ENCODE measurements around the gene GAGE12H.
"Not testable (repeated sequence)": the region's sequence is repeated elsewhere in the genome, so short reads cannot be mapped to it uniquely, and the experiment has no call there.

The GAGE12H gene

GRCh38 chrX:49579649-49580048, at the start of gene GAGE12H:
Gene GAGE12H (plus strand): TSS chrX:49579949. CDS start chrX:49581104, 1,155 bp downstream.
- not testable (repeated sequence) for DNase-seq (ENCODE audit: low spot score)

GRCh38 chrX:49531877-49532276, 47.9 kb upstream of the GAGE12H start, which contains the start of gene GAGE12C:
Gene GAGE12C (plus strand): TSS chrX:49532177. CDS start chrX:49533332, 1,155 bp downstream.
- not testable (repeated sequence) for DNase-seq (ENCODE audit: low spot score)

- not testable (repeated sequence) for DNase-seq (ENCODE audit: low spot score)
These were observed 38.3 kb upstream of the GAGE12H start, which contains the start of gene GAGE12D for GRCh38 chrX:49541433-49541832. Gene GAGE12D (plus strand): TSS chrX:49541733. CDS start chrX:49542888, 1,155 bp downstream.

GRCh38 chrX:49550989-49551388, 28.8 kb upstream of the GAGE12H start, which contains the start of gene GAGE12E:
Gene GAGE12E (plus strand): TSS chrX:49551289. CDS start chrX:49552444, 1,155 bp downstream.
- not testable (repeated sequence) for DNase-seq (ENCODE audit: low spot score)

- DNase-seq (ENCODE audit: low spot score), result not testable (repeated sequence)
These were observed 19.2 kb upstream of the GAGE12H start, which contains the start of gene GAGE12F for GRCh38 chrX:49560542-49560941. Gene GAGE12F (plus strand): TSS chrX:49560842. CDS start chrX:49561997, 1,155 bp downstream.

GRCh38 chrX:49568728-49569127, 11.0 kb upstream of the GAGE12H start:
- DNase-seq (ENCODE audit: low spot score), result not testable (repeated sequence)

- DNase-seq (ENCODE audit: low spot score), result not testable (repeated sequence)
These were observed 10.6 kb upstream of the GAGE12H start for GRCh38 chrX:49569152-49569551.

GRCh38 chrX:49570100-49570499, 9.6 kb upstream of the GAGE12H start, which contains the start of gene GAGE12G:
Gene GAGE12G (plus strand): TSS chrX:49570400. CDS start chrX:49571555, 1,155 bp downstream.
- not testable (repeated sequence) for DNase-seq (ENCODE audit: low spot score)

- not testable (repeated sequence) for DNase-seq (ENCODE audit: low spot score)
These were observed 9.4 kb downstream of the GAGE12H start, which contains the start of gene GAGE2A for GRCh38 chrX:49589196-49589595. Gene GAGE2A (plus strand): TSS chrX:49589496. CDS start chrX:49590651, 1,155 bp downstream.

- not testable (repeated sequence) for DNase-seq (ENCODE audit: low spot score)
These were observed 10.2 kb downstream of the GAGE12H start for GRCh38 chrX:49589769-49590478.

- DNase-seq (ENCODE audit: low spot score), result not testable (repeated sequence)
These were observed 10.7 kb downstream of the GAGE12H start for GRCh38 chrX:49590488-49590887.

GRCh38 chrX:49598720-49599119, 19.0 kb downstream of the GAGE12H start, which contains the start of gene GAGE1:
Gene GAGE1 (plus strand): TSS chrX:49599020. CDS start chrX:49600175, 1,155 bp downstream.
- not testable (repeated sequence) for DNase-seq (ENCODE audit: low spot score)

- no peak for DNase-seq (ENCODE audit: low spot score)
These were observed 31.1 kb downstream of the GAGE12H start for GRCh38 chrX:49610718-49611310.

More at GRCh38 chrX:49610718-49611310, 31.1 kb downstream of the GAGE12H start:
- no peak for TF ChIP-seq CTCF (IDR thresholded peaks at IDR 0.05; ENCODE audit: extremely low read depth, missing control alignments)
